Sigmoid colon (tissue), 7 donors: ENCODE results near the gene PCDH15. TPM values are rescaled to one million over a fixed set of nuclear protein-coding genes. Genes with fewer than 3 reads are reported as not detected.

Experiments
- DNase-seq: peaks from one replicate; pipeline ENCODE4 v3.0.0-alpha.2; 2019
- H3K27ac ChIP-seq, 4 donors: fragments of 200-600 bp; sonication (generic); one replicate each; pipeline ENCODE4 v1.5.1; 2016 to 2019; ENCODE audit warnings: mild to moderate bottlenecking in 1 of 4
- H3K27me3 ChIP-seq, 3 donors: fragments of 200-600 bp; sonication (generic); one replicate each; pipeline ENCODE4 v1.5.1; 2019; ENCODE audit warnings: mild to moderate bottlenecking in 1 of 3
- H3K36me3 ChIP-seq, 4 donors: fragments of 200-600 bp; sonication (generic); one replicate each; pipeline ENCODE4 v1.5.1; 2016 to 2019
- H3K4me1 ChIP-seq, 4 donors: fragments of 200-600 bp; sonication (generic); one replicate each; pipeline ENCODE4 v1.5.1; 2017 to 2019
- H3K4me3 ChIP-seq, 4 donors: fragments of 200-600 bp; sonication (generic); one replicate each; pipeline ENCODE4 v1.5.1; 2017 to 2019; ENCODE audit warnings: mild to moderate bottlenecking in 2 of 4, moderate library complexity in 1 of 4
- H3K9me3 ChIP-seq, 4 donors: fragments of 200-600 bp in 3 of 4; sonication (generic) in 3 of 4; one replicate each; pipeline versions ENCODE4 v1.5.1 to v1.6.1; 2013 to 2019
- CTCF ChIP-seq, 4 experiments: fragments of 450-650 bp in 3 of 4; fragments of 200-600 bp in 1 of 4; IDR thresholded peaks; one replicate each; pipeline ENCODE4 v1.5.1; 2016 to 2019; ENCODE audit warnings: antibody characterized with exemption in 4 of 4, mild to moderate bottlenecking in 3 of 4, moderate library complexity in 2 of 4
- EP300 ChIP-seq, 4 donors: sonication (generic); formaldehyde crosslinking; IDR thresholded peaks; one replicate each; pipeline ENCODE4 v1.6.1; 2017; ENCODE audit warnings: antibody characterized with exemption in 4 of 4
- POLR2A ChIP-seq, 2 donors: fragments of 450-650 bp; IDR thresholded peaks; one replicate each; pipeline ENCODE4 v1.6.1; 2016; ENCODE audit warnings: antibody characterized with exemption in 2 of 2, mild to moderate bottlenecking in 2 of 2, moderate library complexity in 2 of 2
- POLR2AphosphoS5 ChIP-seq, 4 donors: sonication (generic); formaldehyde crosslinking; IDR thresholded peaks; one replicate each; pipeline ENCODE4 v1.6.1; 2017; ENCODE audit warnings: antibody characterized with exemption in 4 of 4
- WGBS, 2 donors: extraction: QIAGEN DNeasy Blood & Tissue Kit; methylation state at CpG; one replicate each; pipeline ENCODE4 v1.1.7; 2013; 5-methylcytosine and 5-hydroxymethylcytosine counted together
- intact Hi-C: fragments of 100-400 bp; cut with DNase I; formaldehyde crosslinking; loops from one replicate; pipeline ENCODE4 v1.15.1; 2023
- polyA plus RNA-seq, 3 donors: library from polyadenylated mRNA; stranded (reverse); fragments of 200-250 nt; gene quantifications; one replicate each; pipeline ENCODE4 v1.2.3, GENCODE V29; 2013
- total RNA-seq, 4 donors: library from RNA; depleted of rRNA; stranded (reverse); fragments of >200 nt; gene quantifications; one replicate each; pipeline ENCODE4 v1.1.0, GENCODE V29; 2016
- donor health status: healthy with polysubstance abuse.
- donor health status: Bipolar disorder and iron deficiency.
- donor health status: healthy.

PCDH15 gene
- total and polyA plus RNA-seq, 7 donors = 0.14 to 0.71 (median 0.16) TPM; not detected in 2

DNA sequence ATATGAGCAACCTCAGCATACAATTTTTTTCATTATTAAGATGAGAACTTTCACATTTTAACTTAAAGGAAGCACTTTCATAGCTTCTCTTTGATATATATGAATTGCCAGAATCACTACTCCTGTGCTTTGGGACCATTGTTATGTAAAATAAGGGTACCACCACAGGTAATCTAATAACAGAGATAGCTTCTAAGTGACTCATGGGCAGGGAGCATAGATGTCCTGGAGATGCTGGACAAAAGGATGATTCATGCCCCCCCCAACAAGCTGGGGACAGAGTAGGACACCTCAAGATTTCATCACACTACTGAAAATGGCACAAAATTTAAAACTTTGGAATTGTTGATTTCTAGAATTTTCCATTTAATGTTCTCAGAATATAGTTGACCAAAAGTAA is 641.1 kb downstream of the PCDH15 start:
- H3K36me3 ChIP-seq = no peaks in the 10 kb centered on the region
- no peaks in the 10 kb centered on the region for H3K27me3 ChIP-seq
- H3K4me1 ChIP-seq = no peaks in the 10 kb centered on the region
- no peak overlapping the region for H3K4me3 ChIP-seq
- intact Hi-C loops = no loop called here
- no peak overlapping the region for H3K27ac ChIP-seq
- TF ChIP-seq CTCF (IDR thresholded peaks at IDR 0.05) = no peak
- no peak for TF ChIP-seq EP300 (IDR thresholded peaks at IDR 0.05)
- no peak for TF ChIP-seq POLR2A (IDR thresholded peaks at IDR 0.05)
- TF ChIP-seq POLR2AphosphoS5 (IDR thresholded peaks at IDR 0.05) = no peak
- H3K9me3 ChIP-seq = no peaks in the 10 kb centered on the region
- DNase-seq = no peak

DNA sequence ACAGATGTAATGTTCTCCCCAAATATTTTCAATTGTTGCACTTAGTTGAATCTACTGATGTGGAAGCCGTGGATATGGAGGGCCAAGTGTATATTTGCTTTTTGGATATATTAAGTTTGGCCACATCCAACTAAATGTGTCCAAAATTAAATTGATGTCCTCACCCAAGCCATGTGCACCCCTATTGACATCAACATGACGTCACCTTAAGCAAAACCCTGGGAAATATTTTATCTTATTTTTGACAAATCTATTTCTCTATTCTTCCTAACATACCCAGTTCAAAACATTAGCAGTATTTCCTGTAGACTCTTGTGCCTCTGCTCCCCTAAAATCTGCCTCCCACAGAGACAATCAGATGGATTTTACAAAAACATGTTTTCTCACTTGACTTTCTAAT is 652.5 kb downstream of the PCDH15 start:
- WGBS, 2 donors = 53 to 83% methylated on average over 2 of the region's 2 CpGs
- DNase-seq = no peak
- H3K9me3 ChIP-seq = no peaks in the 10 kb centered on the region
- H3K27me3 ChIP-seq = no peaks in the 10 kb centered on the region
- intact Hi-C loops = no loop called here
- no peaks in the 10 kb centered on the region for H3K4me1 ChIP-seq
- H3K27ac ChIP-seq = no peak overlapping the region
- TF ChIP-seq POLR2AphosphoS5 (IDR thresholded peaks at IDR 0.05) = no peak
- TF ChIP-seq EP300 (IDR thresholded peaks at IDR 0.05) = no peak
- no peak overlapping the region for H3K4me3 ChIP-seq
- no peaks in the 10 kb centered on the region for H3K36me3 ChIP-seq

DNA sequence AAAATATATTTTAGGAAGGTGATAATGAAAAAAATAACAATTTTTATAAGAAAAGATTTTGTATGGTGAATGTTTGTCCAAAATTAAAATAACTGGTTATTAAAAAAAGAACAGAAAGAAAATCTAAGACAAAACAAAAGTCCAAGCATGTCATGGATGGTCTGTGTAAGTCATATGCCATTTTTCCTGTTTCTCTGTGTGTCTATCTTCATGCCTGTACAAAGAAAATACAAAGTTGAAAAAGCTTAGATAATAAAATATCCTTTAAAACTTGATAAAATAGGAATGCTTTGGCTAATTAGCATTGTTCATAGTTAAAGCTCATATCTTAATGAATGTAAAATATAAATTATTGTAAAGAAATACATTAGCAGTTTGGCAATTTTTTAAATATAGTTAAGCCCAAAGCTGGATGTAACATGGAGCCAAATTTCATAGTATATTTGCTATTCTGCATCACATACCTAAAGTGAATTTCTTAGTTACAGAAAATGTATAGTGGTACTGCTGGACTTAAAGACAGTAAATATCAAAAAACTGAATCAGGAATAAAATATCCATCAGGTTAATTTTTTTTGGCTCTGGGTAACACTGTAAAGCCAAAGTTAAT is 661.1 kb downstream of the PCDH15 start:
- TF ChIP-seq POLR2AphosphoS5 (IDR thresholded peaks at IDR 0.05) (no peak), CTCF (IDR thresholded peaks at IDR 0.05) (no peak), EP300 (IDR thresholded peaks at IDR 0.05) (no peak), POLR2A (IDR thresholded peaks at IDR 0.05) (no peak)
- no peak overlapping the region for H3K27ac ChIP-seq
- H3K27me3 ChIP-seq = no peaks in the 10 kb centered on the region
- no peaks in the 10 kb centered on the region for H3K4me1 ChIP-seq
- H3K4me3 ChIP-seq = no peak overlapping the region
- H3K36me3 ChIP-seq = no peaks in the 10 kb centered on the region
- DNase-seq = no peak
- intact Hi-C loops = no loop called here
- H3K9me3 ChIP-seq = no peaks in the 10 kb centered on the region

- intact Hi-C loops = no loop called here
- no peaks in the 10 kb centered on the region for H3K27me3 ChIP-seq
- H3K4me1 ChIP-seq = no peaks in the 10 kb centered on the region
- no peak overlapping the region for H3K27ac ChIP-seq
- no peak for DNase-seq
- no peaks in the 10 kb centered on the region for H3K9me3 ChIP-seq
- H3K36me3 ChIP-seq = no peaks in the 10 kb centered on the region
- no peak overlapping the region for H3K4me3 ChIP-seq
- no peak for TF ChIP-seq POLR2A (IDR thresholded peaks at IDR 0.05)
- no peak for TF ChIP-seq CTCF (IDR thresholded peaks at IDR 0.05)
- TF ChIP-seq POLR2AphosphoS5 (IDR thresholded peaks at IDR 0.05) = no peak
- TF ChIP-seq EP300 (IDR thresholded peaks at IDR 0.05) = no peak
- WGBS, 2 donors = 76 to 81% methylated on average over 2 of the region's 2 CpGs
Observed at GRCh38 chr10:54137396-54137795, 663.6 kb downstream of the PCDH15 start.

GRCh38 chr10:54133203-54133602 is 667.8 kb downstream of the PCDH15 start:
- Histone ChIP-seq H3K27ac (no peak overlapping the region), H3K4me1 (no peaks in the 10 kb centered on the region), H3K9me3 (no peaks in the 10 kb centered on the region), H3K27me3 (no peaks in the 10 kb centered on the region), H3K4me3 (no peak overlapping the region), H3K36me3 (no peaks in the 10 kb centered on the region)
- WGBS, 2 donors = 16 to 44% methylated on average over 3 of the region's 3 CpGs
- intact Hi-C loops = no loop called here
- DNase-seq = no peak
- TF ChIP-seq CTCF (IDR thresholded peaks at IDR 0.05) (no peak), POLR2A (IDR thresholded peaks at IDR 0.05) (no peak), POLR2AphosphoS5 (IDR thresholded peaks at IDR 0.05) (no peak), EP300 (IDR thresholded peaks at IDR 0.05) (no peak)
